ENCODE results near the gene PTGES2.
A peak's percentile ranks its signal among the peaks of the same experiment; 100 is the strongest.

PTGES2 gene

GRCh38 chr9:128094166-128094949 is 33.2 kb downstream of the PTGES2 start:
- no peaks in the 10 kb centered on the region for H3K27me3 ChIP-seq (replicated peaks; ENCODE audit: control insufficient read depth, insufficient read depth, low read length, poor library complexity, severe bottlenecking)
- H3K27ac ChIP-seq (ENCODE audit: insufficient read depth, low read length, poor library complexity, severe bottlenecking): peak overlapping the region; percentile 58
- no peaks in the 10 kb centered on the region for H3K9me3 ChIP-seq (ENCODE audit: control insufficient read depth, low read length)
- H3K4me1 ChIP-seq (ENCODE audit: control insufficient read depth, insufficient read depth, low read length, poor library complexity, severe bottlenecking): peaks cover 52% of the 10 kb centered on the region
- DNase-seq: peak; percentile 42 to 67 (median 64)
- H3K36me3 ChIP-seq (ENCODE audit: control insufficient read depth, insufficient read depth, low read length): peaks cover 14% of the 10 kb centered on the region
- no peak overlapping the region for H3K4me3 ChIP-seq (ENCODE audit: insufficient read depth, low read depth, low read length, poor library complexity, severe bottlenecking)

GRCh38 chr9:128093011-128093410 is 34.5 kb downstream of the PTGES2 start:
- no peak for DNase-seq
- Histone ChIP-seq H3K4me1 (ENCODE audit: control insufficient read depth, insufficient read depth, low read length, poor library complexity, severe bottlenecking) (peaks cover 45% of the 10 kb centered on the region), H3K27ac (ENCODE audit: insufficient read depth, low read length, poor library complexity, severe bottlenecking) (peak overlapping the region; percentile 58), H3K4me3 (ENCODE audit: insufficient read depth, low read depth, low read length, poor library complexity, severe bottlenecking) (no peak overlapping the region), H3K9me3 (ENCODE audit: control insufficient read depth, low read length) (no peaks in the 10 kb centered on the region), H3K36me3 (ENCODE audit: control insufficient read depth, insufficient read depth, low read length) (peaks cover 14% of the 10 kb centered on the region), H3K27me3 (replicated peaks; ENCODE audit: control insufficient read depth, insufficient read depth, low read length, poor library complexity, severe bottlenecking) (no peaks in the 10 kb centered on the region)

GRCh38 chr9:128092199-128092977 is 35.1 kb downstream of the PTGES2 start:
- H3K9me3 ChIP-seq (ENCODE audit: control insufficient read depth, low read length): no peaks in the 10 kb centered on the region
- H3K36me3 ChIP-seq (ENCODE audit: control insufficient read depth, insufficient read depth, low read length): peaks cover 14% of the 10 kb centered on the region
- peaks cover 41% of the 10 kb centered on the region for H3K4me1 ChIP-seq (ENCODE audit: control insufficient read depth, insufficient read depth, low read length, poor library complexity, severe bottlenecking)
- DNase-seq: no peak
- no peak overlapping the region for H3K27ac ChIP-seq (ENCODE audit: insufficient read depth, low read length, poor library complexity, severe bottlenecking)
- H3K4me3 ChIP-seq (ENCODE audit: insufficient read depth, low read depth, low read length, poor library complexity, severe bottlenecking): no peak overlapping the region
- H3K27me3 ChIP-seq (replicated peaks; ENCODE audit: control insufficient read depth, insufficient read depth, low read length, poor library complexity, severe bottlenecking): no peaks in the 10 kb centered on the region

- Histone ChIP-seq H3K4me1 (ENCODE audit: control insufficient read depth, insufficient read depth, low read length, poor library complexity, severe bottlenecking) (peaks cover 38% of the 10 kb centered on the region), H3K36me3 (ENCODE audit: control insufficient read depth, insufficient read depth, low read length) (peaks cover 11% of the 10 kb centered on the region), H3K27ac (ENCODE audit: insufficient read depth, low read length, poor library complexity, severe bottlenecking) (no peak overlapping the region), H3K9me3 (ENCODE audit: control insufficient read depth, low read length) (no peaks in the 10 kb centered on the region), H3K27me3 (replicated peaks; ENCODE audit: control insufficient read depth, insufficient read depth, low read length, poor library complexity, severe bottlenecking) (no peaks in the 10 kb centered on the region), H3K4me3 (ENCODE audit: insufficient read depth, low read depth, low read length, poor library complexity, severe bottlenecking) (no peak overlapping the region)
- DNase-seq: no peak
Observed at GRCh38 chr9:128091571-128091970, 36.0 kb downstream of the PTGES2 start.

GRCh38 chr9:128091144-128091543 is 36.4 kb downstream of the PTGES2 start:
- no peak for DNase-seq
- Histone ChIP-seq H3K4me1 (ENCODE audit: control insufficient read depth, insufficient read depth, low read length, poor library complexity, severe bottlenecking) (peaks cover 38% of the 10 kb centered on the region), H3K27ac (ENCODE audit: insufficient read depth, low read length, poor library complexity, severe bottlenecking) (no peak overlapping the region), H3K27me3 (replicated peaks; ENCODE audit: control insufficient read depth, insufficient read depth, low read length, poor library complexity, severe bottlenecking) (no peaks in the 10 kb centered on the region), H3K4me3 (ENCODE audit: insufficient read depth, low read depth, low read length, poor library complexity, severe bottlenecking) (no peak overlapping the region), H3K9me3 (ENCODE audit: control insufficient read depth, low read length) (no peaks in the 10 kb centered on the region), H3K36me3 (ENCODE audit: control insufficient read depth, insufficient read depth, low read length) (peaks cover 10% of the 10 kb centered on the region)

- Histone ChIP-seq H3K4me3 (ENCODE audit: insufficient read depth, low read depth, low read length, poor library complexity, severe bottlenecking) (no peak overlapping the region), H3K9me3 (ENCODE audit: control insufficient read depth, low read length) (no peaks in the 10 kb centered on the region), H3K36me3 (ENCODE audit: control insufficient read depth, insufficient read depth, low read length) (peaks cover 6% of the 10 kb centered on the region), H3K4me1 (ENCODE audit: control insufficient read depth, insufficient read depth, low read length, poor library complexity, severe bottlenecking) (peaks cover 32% of the 10 kb centered on the region), H3K27me3 (replicated peaks; ENCODE audit: control insufficient read depth, insufficient read depth, low read length, poor library complexity, severe bottlenecking) (no peaks in the 10 kb centered on the region), H3K27ac (ENCODE audit: insufficient read depth, low read length, poor library complexity, severe bottlenecking) (peak overlapping the region; percentile 12)
- no peak for DNase-seq
Observed at GRCh38 chr9:128089299-128089698, 38.2 kb downstream of the PTGES2 start.

- H3K4me1 ChIP-seq (ENCODE audit: control insufficient read depth, insufficient read depth, low read length, poor library complexity, severe bottlenecking): peaks cover 23% of the 10 kb centered on the region
- DNase-seq: no peak
- H3K4me3 ChIP-seq (ENCODE audit: insufficient read depth, low read depth, low read length, poor library complexity, severe bottlenecking): no peak overlapping the region
- H3K36me3 ChIP-seq (ENCODE audit: control insufficient read depth, insufficient read depth, low read length): peaks cover 6% of the 10 kb centered on the region
- no peaks in the 10 kb centered on the region for H3K27me3 ChIP-seq (replicated peaks; ENCODE audit: control insufficient read depth, insufficient read depth, low read length, poor library complexity, severe bottlenecking)
- no peaks in the 10 kb centered on the region for H3K9me3 ChIP-seq (ENCODE audit: control insufficient read depth, low read length)
- H3K27ac ChIP-seq (ENCODE audit: insufficient read depth, low read length, poor library complexity, severe bottlenecking): peak overlapping the region; percentile 12
Observed at GRCh38 chr9:128088253-128088945, 39.1 kb downstream of the PTGES2 start.

- Histone ChIP-seq H3K9me3 (ENCODE audit: control insufficient read depth, low read length) (no peaks in the 10 kb centered on the region), H3K27me3 (replicated peaks; ENCODE audit: control insufficient read depth, insufficient read depth, low read length, poor library complexity, severe bottlenecking) (no peaks in the 10 kb centered on the region), H3K27ac (ENCODE audit: insufficient read depth, low read length, poor library complexity, severe bottlenecking) (no peak overlapping the region), H3K36me3 (ENCODE audit: control insufficient read depth, insufficient read depth, low read length) (peaks cover 6% of the 10 kb centered on the region), H3K4me3 (ENCODE audit: insufficient read depth, low read depth, low read length, poor library complexity, severe bottlenecking) (no peak overlapping the region), H3K4me1 (ENCODE audit: control insufficient read depth, insufficient read depth, low read length, poor library complexity, severe bottlenecking) (peaks cover 16% of the 10 kb centered on the region)
- no peak for DNase-seq
Observed at GRCh38 chr9:128087262-128087661, 40.3 kb downstream of the PTGES2 start.

GRCh38 chr9:128085943-128086342 is 41.6 kb downstream of the PTGES2 start:
- DNase-seq: no peak
- Histone ChIP-seq H3K36me3 (ENCODE audit: control insufficient read depth, insufficient read depth, low read length) (no peaks in the 10 kb centered on the region), H3K4me3 (ENCODE audit: insufficient read depth, low read depth, low read length, poor library complexity, severe bottlenecking) (no peak overlapping the region), H3K27me3 (replicated peaks; ENCODE audit: control insufficient read depth, insufficient read depth, low read length, poor library complexity, severe bottlenecking) (no peaks in the 10 kb centered on the region), H3K9me3 (ENCODE audit: control insufficient read depth, low read length) (no peaks in the 10 kb centered on the region), H3K4me1 (ENCODE audit: control insufficient read depth, insufficient read depth, low read length, poor library complexity, severe bottlenecking) (peaks cover 9% of the 10 kb centered on the region), H3K27ac (ENCODE audit: insufficient read depth, low read length, poor library complexity, severe bottlenecking) (no peak overlapping the region)
